ENCODE measurements around the gene ARID1B.
A peak's percentile ranks its signal among the peaks of the same experiment; 100 is the strongest.

The ARID1B gene

DNA sequence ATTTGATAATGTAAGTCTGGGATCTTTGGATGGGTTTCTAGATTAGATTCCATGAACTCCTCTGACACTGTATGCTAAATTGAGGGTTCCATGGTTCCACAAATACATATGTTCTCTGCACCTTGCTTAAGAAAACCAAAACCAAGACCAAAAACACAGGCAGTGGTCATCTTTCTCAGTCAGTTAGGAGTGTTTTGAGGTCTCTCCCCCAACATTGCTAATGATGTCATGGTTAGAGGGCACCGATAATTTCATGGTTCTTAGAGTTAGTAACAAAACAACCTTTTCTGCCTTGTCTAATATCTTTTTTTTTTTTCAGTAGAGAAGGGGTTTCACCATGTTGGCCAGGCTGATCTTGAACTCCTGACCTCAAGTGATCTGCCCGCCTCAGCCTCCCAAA lies 44.5 kb downstream of the ARID1B start:
- H3K4me3 Mint-ChIP-seq, result no peak overlapping the region
- H3K4me1 Mint-ChIP-seq (ENCODE audit: low read depth), result peaks cover 85% of the 10 kb centered on the region
- peaks cover 2% of the 10 kb centered on the region for H3K36me3 Mint-ChIP-seq
- H3K27ac Mint-ChIP-seq, result no peak overlapping the region
- H3K9me3 Mint-ChIP-seq (ENCODE audit: low read depth), result no peaks in the 10 kb centered on the region
- H3K27me3 Mint-ChIP-seq, result no peaks in the 10 kb centered on the region

DNA sequence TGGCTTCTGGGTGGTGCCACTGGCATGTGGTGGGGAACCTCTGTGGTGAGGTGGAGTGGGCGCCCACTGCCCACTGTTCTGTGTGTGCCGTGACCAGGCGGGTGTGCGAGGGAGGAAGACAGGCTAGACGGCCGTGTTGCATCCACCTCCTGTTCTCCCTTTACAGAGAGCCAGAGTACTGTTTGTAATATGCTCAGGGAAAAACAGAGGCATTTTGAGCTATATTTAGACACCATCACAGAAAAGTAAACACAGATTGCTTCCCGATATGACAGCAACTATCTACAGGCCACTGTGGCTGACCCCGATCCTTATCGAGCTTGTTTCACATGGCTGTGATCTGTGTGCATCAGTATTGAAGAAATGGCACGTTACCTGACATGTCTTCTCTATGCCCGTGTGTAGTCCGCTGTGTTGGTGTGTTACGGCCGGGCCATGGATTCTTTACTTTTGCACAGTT lies 45.6 kb downstream of the ARID1B start:
- Mint-ChIP-seq H3K9me3 (ENCODE audit: low read depth) (no peaks in the 10 kb centered on the region), H3K36me3 (peaks cover 2% of the 10 kb centered on the region), H3K4me1 (ENCODE audit: low read depth) (peaks cover 89% of the 10 kb centered on the region), H3K4me3 (no peak overlapping the region), H3K27ac (no peak overlapping the region), H3K27me3 (no peaks in the 10 kb centered on the region)

DNA sequence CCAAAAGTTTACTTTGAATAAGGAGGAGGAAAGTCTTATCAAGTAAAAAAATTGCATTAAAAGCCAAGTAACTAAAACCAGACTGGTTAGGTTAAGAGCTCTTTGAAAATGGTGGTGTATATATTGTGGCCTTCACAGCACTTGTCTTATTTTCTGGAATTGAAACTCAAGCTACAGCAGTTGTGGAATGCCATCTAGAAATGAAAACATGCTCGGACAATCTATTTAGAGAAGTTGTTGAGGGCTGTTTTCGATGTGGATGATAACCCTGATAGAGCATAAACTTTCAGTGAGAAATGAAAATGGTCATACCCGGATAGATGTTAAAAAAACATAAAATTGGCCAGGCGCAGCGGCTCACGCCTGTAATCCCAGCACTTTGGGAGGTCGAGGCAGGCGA lies 47.0 kb downstream of the ARID1B start:
- peaks cover 2% of the 10 kb centered on the region for H3K36me3 Mint-ChIP-seq
- no peaks in the 10 kb centered on the region for H3K9me3 Mint-ChIP-seq (ENCODE audit: low read depth)
- no peak overlapping the region for H3K27ac Mint-ChIP-seq
- no peaks in the 10 kb centered on the region for H3K27me3 Mint-ChIP-seq
- H3K4me1 Mint-ChIP-seq (ENCODE audit: low read depth), result peaks cover 92% of the 10 kb centered on the region
- peak overlapping the region; percentile 2 for H3K4me3 Mint-ChIP-seq

DNA sequence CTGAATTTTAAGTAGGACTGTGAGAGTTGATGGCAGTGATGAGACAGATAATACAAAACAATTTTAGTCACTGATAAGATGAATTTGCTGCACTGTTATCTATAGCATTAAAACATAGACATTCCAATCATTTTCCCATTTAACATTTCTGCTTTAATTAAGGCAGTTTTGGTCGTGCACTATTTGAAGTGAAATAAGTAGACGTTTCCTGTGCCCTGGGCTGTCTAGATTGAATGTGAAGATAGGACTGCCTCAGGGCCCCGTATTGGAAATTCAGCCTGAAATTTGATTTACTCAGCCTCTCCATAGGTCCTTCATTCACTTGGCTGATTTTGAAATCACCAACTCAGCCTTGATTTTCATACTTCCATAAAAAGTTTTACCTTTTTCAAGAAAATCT lies 48.3 kb downstream of the ARID1B start:
- no peaks in the 10 kb centered on the region for H3K9me3 Mint-ChIP-seq (ENCODE audit: low read depth)
- peaks cover 86% of the 10 kb centered on the region for H3K4me1 Mint-ChIP-seq (ENCODE audit: low read depth)

DNA sequence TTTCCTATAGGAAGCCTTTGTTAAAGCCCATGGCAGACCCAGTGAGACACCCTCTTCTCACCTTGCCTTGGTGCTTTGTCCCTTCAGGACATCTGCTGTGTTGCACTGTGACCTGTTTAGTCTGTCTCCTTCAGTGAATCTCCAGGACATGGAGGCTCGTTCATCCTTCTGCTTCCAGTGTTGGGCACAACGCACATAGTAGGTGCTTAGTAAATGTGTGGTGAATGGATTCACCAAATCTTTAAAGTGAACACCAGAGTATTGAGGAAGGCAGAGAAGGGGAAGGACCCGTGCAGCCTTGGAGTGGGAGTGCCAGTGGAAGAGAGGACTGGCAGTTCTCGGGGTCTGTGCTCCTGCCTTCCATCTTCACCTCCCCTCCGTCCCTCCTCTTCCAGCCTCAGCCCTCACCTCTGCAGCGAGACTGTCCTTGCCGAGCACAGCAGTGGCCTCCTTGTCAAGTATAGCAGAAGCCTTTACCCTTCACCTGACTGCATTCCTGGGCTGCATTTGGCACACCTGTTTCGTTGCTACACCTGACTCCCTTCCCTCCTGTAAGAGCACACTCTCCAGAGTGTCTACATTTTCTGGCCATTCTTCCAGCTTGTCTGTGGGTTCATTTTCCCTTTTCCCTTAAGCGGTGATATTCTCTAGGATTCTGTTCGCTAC lies 49.2 kb downstream of the ARID1B start:
- Mint-ChIP-seq H3K36me3 (peaks cover 8% of the 10 kb centered on the region), H3K4me1 (ENCODE audit: low read depth) (peaks cover 84% of the 10 kb centered on the region), H3K27ac (no peak overlapping the region), H3K4me3 (no peak overlapping the region), H3K9me3 (ENCODE audit: low read depth) (no peaks in the 10 kb centered on the region), H3K27me3 (no peaks in the 10 kb centered on the region)

More for the DNA sequence above, 48.3 kb downstream of the ARID1B start:
- no peaks in the 10 kb centered on the region for H3K27me3 Mint-ChIP-seq
- H3K4me3 Mint-ChIP-seq, result no peak overlapping the region
- H3K36me3 Mint-ChIP-seq, result peaks cover 2% of the 10 kb centered on the region
- peak overlapping the region; percentile 51 for H3K27ac Mint-ChIP-seq

DNA sequence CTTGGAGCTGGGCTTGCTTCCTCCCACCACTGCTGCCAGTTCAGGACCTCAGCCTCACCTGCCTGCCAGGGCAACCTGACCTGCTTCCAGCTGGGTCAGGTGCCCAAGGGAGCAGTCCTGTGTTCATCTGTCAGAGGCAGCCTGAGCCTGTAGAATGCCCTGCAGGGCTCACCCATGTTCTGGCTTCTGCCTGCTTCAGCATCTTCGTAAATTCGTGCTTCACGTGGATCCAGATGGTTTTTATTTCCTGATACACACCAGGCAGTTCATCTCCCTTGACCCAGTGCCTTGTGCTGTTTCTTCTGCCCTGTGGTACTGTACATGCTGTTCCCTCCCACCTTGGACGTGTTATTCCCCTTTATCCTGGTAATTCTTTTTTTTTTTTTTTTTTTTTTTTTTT lies 50.2 kb downstream of the ARID1B start:
- Mint-ChIP-seq H3K4me3 (no peak overlapping the region), H3K27ac (no peak overlapping the region), H3K9me3 (ENCODE audit: low read depth) (no peaks in the 10 kb centered on the region), H3K4me1 (ENCODE audit: low read depth) (peaks cover 83% of the 10 kb centered on the region), H3K27me3 (no peaks in the 10 kb centered on the region), H3K36me3 (peaks cover 8% of the 10 kb centered on the region)

DNA sequence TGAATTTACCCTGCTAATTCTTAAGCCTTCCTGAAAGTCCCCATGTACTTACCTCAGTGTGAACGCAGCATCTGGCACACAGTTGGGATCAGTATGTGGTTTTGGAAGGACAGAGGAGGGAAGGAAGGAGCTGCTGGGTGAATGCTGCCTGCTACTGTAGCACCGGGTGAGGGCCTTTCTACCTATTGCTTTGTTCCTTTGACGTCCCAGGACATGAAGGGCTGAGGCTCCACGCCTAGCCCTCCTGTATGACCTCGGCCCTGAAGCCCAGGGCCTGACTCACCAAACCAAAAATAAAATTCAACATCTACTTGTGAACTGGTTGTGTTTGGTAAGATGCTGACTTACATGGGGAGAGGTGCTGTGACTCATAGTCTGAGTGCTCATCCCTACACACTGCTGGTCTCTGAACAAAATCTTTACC lies 51.1 kb downstream of the ARID1B start:
- Mint-ChIP-seq H3K27ac (peak overlapping the region; percentile 61), H3K27me3 (no peaks in the 10 kb centered on the region), H3K9me3 (ENCODE audit: low read depth) (no peaks in the 10 kb centered on the region), H3K4me3 (peak overlapping the region; percentile 24), H3K4me1 (ENCODE audit: low read depth) (peaks cover 82% of the 10 kb centered on the region), H3K36me3 (peaks cover 9% of the 10 kb centered on the region)

DNA sequence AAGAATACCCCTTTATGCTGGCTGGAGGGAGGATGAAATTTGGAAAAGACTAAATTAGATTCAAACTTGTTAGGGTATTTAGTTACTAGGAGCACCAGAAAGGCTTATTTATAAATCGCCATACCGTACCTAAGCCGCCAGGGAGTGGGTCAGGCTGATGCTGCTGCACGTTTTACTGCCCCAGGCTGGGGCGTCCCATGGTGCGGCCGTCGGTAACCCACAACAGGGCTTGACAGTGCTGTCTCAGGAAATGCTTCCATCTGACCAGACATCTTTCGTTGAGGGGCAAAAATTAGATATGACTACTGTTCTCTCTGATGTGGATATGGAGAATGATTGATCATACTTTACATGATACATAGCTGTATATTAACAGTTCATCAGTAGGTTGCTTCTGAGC lies 52.9 kb downstream of the ARID1B start:
- peaks cover 9% of the 10 kb centered on the region for H3K36me3 Mint-ChIP-seq
- H3K9me3 Mint-ChIP-seq (ENCODE audit: low read depth), result no peaks in the 10 kb centered on the region
- H3K4me1 Mint-ChIP-seq (ENCODE audit: low read depth), result peaks cover 73% of the 10 kb centered on the region
- no peak overlapping the region for H3K27ac Mint-ChIP-seq
- no peaks in the 10 kb centered on the region for H3K27me3 Mint-ChIP-seq
- H3K4me3 Mint-ChIP-seq, result no peak overlapping the region

DNA sequence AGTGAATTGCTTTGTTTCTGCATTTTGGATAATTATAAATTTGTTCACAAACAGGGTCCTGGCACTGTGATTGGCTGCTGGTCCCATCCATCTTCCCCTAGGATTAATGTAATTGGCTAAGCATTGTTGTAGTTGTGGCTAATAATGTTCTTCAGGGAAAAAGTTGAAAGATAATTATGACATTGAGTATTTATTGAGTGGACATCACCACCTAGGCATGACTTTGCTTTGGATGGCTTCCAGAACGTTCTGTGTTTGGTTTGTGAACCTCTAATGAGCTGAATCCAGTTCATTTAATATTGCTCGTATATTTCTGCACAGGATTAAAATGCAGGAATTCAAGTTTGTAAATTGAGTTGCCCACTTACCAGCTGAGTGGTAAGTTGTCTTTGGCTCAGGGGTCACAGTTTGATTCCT lies 55.1 kb downstream of the ARID1B start:
- Mint-ChIP-seq H3K27me3 (no peaks in the 10 kb centered on the region), H3K36me3 (peaks cover 12% of the 10 kb centered on the region), H3K4me3 (no peak overlapping the region), H3K27ac (no peak overlapping the region), H3K9me3 (ENCODE audit: low read depth) (no peaks in the 10 kb centered on the region), H3K4me1 (ENCODE audit: low read depth) (peaks cover 64% of the 10 kb centered on the region)

DNA sequence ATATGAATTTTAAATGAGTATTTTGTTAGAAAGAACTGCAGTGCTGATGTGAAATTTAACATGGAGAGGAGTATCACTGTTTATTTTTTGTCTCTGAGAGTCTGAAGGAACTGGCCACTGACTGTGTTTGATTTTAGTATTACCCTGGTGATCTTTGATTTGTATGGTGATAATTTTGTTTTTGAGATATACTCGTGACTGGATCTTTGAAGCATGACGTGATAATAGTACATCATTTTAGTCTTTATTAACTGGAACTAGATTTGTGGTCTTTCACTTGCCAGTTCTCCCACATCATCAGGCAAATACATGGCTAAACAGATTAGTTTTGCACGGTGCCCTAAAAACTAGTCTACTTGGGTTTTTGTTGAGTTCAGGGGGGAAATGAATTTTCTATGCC lies 55.5 kb downstream of the ARID1B start:
- H3K4me3 Mint-ChIP-seq, result no peak overlapping the region
- H3K27ac Mint-ChIP-seq, result peak overlapping the region; percentile 1
- H3K9me3 Mint-ChIP-seq (ENCODE audit: low read depth), result no peaks in the 10 kb centered on the region
- peaks cover 61% of the 10 kb centered on the region for H3K4me1 Mint-ChIP-seq (ENCODE audit: low read depth)
- no peaks in the 10 kb centered on the region for H3K27me3 Mint-ChIP-seq
- H3K36me3 Mint-ChIP-seq, result peaks cover 12% of the 10 kb centered on the region

DNA sequence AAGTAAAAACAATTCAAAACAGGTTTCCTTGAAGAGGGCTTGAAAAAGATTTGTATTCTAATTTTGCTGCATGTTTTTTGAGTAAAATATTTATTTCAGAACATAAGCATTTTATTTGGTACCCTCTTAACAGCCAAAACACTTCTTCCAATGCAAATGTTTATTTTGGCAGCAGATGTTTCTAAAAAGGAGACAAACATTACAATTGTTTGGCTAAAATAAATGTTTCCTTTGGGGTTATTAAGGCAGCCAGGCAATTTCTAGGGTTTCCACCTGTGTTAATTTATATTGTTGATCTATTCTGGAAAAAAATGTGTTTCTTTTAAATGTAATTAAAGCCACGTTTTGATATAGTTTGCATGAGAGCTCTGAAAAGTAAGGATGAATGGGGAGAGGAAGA lies 56.6 kb downstream of the ARID1B start:
- H3K27ac Mint-ChIP-seq, result no peak overlapping the region
- H3K4me1 Mint-ChIP-seq (ENCODE audit: low read depth), result peaks cover 55% of the 10 kb centered on the region
- peaks cover 12% of the 10 kb centered on the region for H3K36me3 Mint-ChIP-seq
- H3K9me3 Mint-ChIP-seq (ENCODE audit: low read depth), result no peaks in the 10 kb centered on the region
- H3K4me3 Mint-ChIP-seq, result no peak overlapping the region
- H3K27me3 Mint-ChIP-seq, result no peaks in the 10 kb centered on the region

DNA sequence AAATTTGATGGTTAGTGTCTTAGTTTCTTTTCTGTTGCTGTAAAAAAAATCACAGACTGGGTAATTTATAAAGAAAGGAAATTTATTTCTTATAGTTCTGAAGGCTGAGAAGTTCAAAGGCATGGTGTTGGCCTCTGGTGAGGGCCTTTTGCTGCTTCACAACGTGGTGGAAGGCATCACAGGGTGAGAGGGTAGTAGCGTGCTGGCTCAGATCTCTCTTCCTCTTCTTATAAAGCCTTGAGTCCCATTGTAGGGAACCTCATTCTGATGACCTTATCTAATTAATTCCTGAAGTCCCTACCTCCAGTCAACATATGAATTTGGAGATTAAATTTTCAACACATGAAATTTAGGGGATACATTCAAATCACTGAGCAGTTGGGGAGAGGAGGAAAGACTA lies 62.0 kb downstream of the ARID1B start:
- Mint-ChIP-seq H3K36me3 (peaks cover 2% of the 10 kb centered on the region), H3K27me3 (no peaks in the 10 kb centered on the region), H3K27ac (no peak overlapping the region), H3K4me1 (ENCODE audit: low read depth) (peaks cover 65% of the 10 kb centered on the region), H3K9me3 (ENCODE audit: low read depth) (no peaks in the 10 kb centered on the region), H3K4me3 (no peak overlapping the region)

DNA sequence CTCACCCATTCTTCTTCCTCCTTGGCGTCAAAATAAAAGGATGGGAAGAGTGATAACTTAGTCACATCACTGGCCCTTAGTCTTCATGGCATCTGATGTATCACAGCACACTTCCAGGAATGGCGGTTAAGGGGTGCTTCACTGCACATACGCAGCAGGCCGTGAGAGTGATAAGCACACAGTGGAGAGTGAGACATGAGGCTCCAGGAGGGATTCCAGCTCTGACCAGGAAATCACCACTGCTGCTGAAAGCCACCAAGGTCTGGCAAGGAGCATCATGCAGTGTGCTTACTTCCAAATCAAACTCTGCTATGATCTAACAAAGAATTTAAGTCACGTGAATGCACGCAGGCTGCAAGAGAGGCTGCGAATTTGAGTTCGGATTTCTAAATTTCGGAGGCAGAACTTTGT lies 62.4 kb downstream of the ARID1B start:
- peaks cover 69% of the 10 kb centered on the region for H3K4me1 Mint-ChIP-seq (ENCODE audit: low read depth)
- H3K27ac Mint-ChIP-seq, result no peak overlapping the region
- no peaks in the 10 kb centered on the region for H3K9me3 Mint-ChIP-seq (ENCODE audit: low read depth)
- H3K4me3 Mint-ChIP-seq, result no peak overlapping the region
- H3K36me3 Mint-ChIP-seq, result peaks cover 2% of the 10 kb centered on the region
- H3K27me3 Mint-ChIP-seq, result no peaks in the 10 kb centered on the region

DNA sequence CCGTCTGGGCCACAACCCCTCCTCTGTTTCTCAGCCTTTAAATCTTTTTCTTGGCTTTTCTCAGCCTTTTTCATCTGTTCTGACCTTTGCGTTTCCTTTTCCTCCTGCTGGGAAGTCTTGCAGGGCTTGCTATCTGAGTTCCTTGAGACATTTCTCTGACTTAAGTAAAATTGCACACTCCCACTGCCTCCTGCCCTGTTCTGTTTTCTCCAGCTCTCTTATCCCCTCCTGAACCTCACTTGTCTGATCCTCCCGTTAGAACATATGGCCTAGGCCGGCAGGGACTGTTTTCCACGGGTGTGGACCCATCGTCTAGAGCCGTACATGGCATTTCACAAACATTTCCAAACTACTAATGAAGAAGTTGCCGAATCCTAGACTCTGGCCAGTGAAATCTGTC lies 63.0 kb downstream of the ARID1B start:
- H3K36me3 Mint-ChIP-seq, result peaks cover 2% of the 10 kb centered on the region
- H3K27ac Mint-ChIP-seq, result peak overlapping the region; percentile 2
- no peak overlapping the region for H3K4me3 Mint-ChIP-seq
- peaks cover 74% of the 10 kb centered on the region for H3K4me1 Mint-ChIP-seq (ENCODE audit: low read depth)
- H3K9me3 Mint-ChIP-seq (ENCODE audit: low read depth), result no peaks in the 10 kb centered on the region
- H3K27me3 Mint-ChIP-seq, result no peaks in the 10 kb centered on the region

DNA sequence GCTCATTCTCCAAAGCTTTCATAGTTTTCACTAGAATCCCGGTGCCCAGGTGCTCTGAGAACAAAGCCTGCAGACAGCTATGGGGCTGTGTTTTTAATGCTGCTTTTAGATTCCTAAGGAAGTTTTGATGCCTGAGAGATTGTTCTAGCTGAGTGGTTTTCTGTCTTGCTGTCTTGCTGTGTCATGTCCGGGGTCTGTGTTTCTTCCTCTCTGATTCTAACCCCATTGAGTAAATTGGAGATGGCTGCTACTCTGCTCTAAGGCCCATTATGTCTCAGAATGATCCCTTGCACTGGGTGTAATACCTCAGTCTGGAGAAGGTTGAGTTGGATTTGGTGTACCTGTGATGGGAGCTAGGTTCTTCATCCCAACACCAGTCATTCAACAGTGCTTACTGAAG lies 63.4 kb downstream of the ARID1B start:
- no peak overlapping the region for H3K27ac Mint-ChIP-seq
- H3K4me1 Mint-ChIP-seq (ENCODE audit: low read depth), result peaks cover 79% of the 10 kb centered on the region

DNA sequence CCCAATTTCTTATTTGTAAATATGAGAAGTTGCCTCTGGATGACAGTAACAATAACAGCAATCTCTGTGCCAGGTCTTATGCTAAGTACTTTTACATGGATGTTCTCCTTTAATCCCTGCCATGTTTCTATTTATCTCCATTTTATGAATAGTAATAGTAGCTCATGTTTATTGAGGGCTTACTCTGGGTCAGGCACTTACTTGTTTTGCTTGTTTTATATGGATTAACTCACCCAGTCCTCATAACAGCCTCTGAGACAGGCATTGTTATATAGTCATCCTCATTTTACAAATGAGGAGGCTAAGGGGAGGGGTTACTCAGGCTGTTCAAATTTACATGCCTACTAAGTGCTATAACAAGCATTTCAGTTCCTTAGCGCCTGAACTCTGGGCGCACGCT lies 64.3 kb downstream of the ARID1B start:
- peaks cover 78% of the 10 kb centered on the region for H3K4me1 Mint-ChIP-seq (ENCODE audit: low read depth)
- H3K27ac Mint-ChIP-seq, result no peak overlapping the region
- no peaks in the 10 kb centered on the region for H3K27me3 Mint-ChIP-seq

More for the DNA sequence above, 63.4 kb downstream of the ARID1B start:
- Mint-ChIP-seq H3K36me3 (peaks cover 4% of the 10 kb centered on the region), H3K4me3 (no peak overlapping the region), H3K27me3 (no peaks in the 10 kb centered on the region), H3K9me3 (ENCODE audit: low read depth) (no peaks in the 10 kb centered on the region)

More for the DNA sequence above, 64.3 kb downstream of the ARID1B start:
- Mint-ChIP-seq H3K36me3 (peaks cover 3% of the 10 kb centered on the region), H3K4me3 (no peak overlapping the region), H3K9me3 (ENCODE audit: low read depth) (no peaks in the 10 kb centered on the region)

All from activated naive CD8-positive, alpha-beta T cell (primary cell).